Hepatocyte (in vitro differentiated cells): ENCODE data around the gene SERINC2. TPM values are rescaled to one million over a fixed set of nuclear protein-coding genes. Genes with fewer than 3 reads are reported as not detected.

Source experiments
- DNase-seq: peaks from one replicate; pipeline ENCODE4 v3.0.0-alpha.2; 2016; ENCODE audit warnings: low spot score
- H2AFZ ChIP-seq: fragments of 200-600 bp; sonication (generic); 2 replicates; pipeline ENCODE4 v1.6.0; 2016; ENCODE audit warnings: antibody characterized with exemption, mild to moderate bottlenecking
- H3K27ac ChIP-seq: fragments of 200-600 bp; sonication (generic); 2 replicates; pipeline ENCODE4 v1.5.1; 2016; ENCODE audit warnings: mild to moderate bottlenecking
- H3K27me3 ChIP-seq: fragments of 200-600 bp; sonication (generic); 2 replicates; pipeline ENCODE4 v1.6.1; 2016
- H3K36me3 ChIP-seq: fragments of 200-600 bp; sonication (generic); replicated peaks from 2 replicates; pipeline ENCODE4 v1.5.1; 2016; ENCODE audit warnings: low read depth; ENCODE audit not compliant: insufficient read depth
- H3K4me1 ChIP-seq: fragments of 200-600 bp; sonication (generic); 2 replicates; pipeline ENCODE4 v1.5.1; 2016; ENCODE audit warnings: mild to moderate bottlenecking, moderate library complexity; ENCODE audit not compliant: insufficient read depth
- H3K4me2 ChIP-seq: fragments of 200-600 bp; sonication (generic); 2 replicates; pipeline ENCODE4 v1.6.0; 2016
- H3K4me3 ChIP-seq: fragments of 200-600 bp; sonication (generic); 2 replicates; pipeline ENCODE4 v1.5.1; 2016; ENCODE audit warnings: mild to moderate bottlenecking
- H3K79me2 ChIP-seq: fragments of 200-600 bp; sonication (generic); 2 replicates; pipeline ENCODE4 v1.6.0; 2017; ENCODE audit warnings: mild to moderate bottlenecking
- H3K9me2 ChIP-seq: fragments of 200-600 bp; sonication (generic); replicated peaks from 2 replicates; pipeline ENCODE4 v1.6.0; 2017; ENCODE audit warnings: mild to moderate bottlenecking; ENCODE audit not compliant: insufficient read depth
- H3K9me3 ChIP-seq: fragments of 200-600 bp; sonication (generic); 2 replicates; pipeline ENCODE4 v1.5.1; 2016; ENCODE audit warnings: low read depth, mild to moderate bottlenecking
- H4K20me1 ChIP-seq: fragments of 200-600 bp; sonication (generic); 2 replicates; pipeline ENCODE4 v1.6.0; 2016; ENCODE audit warnings: mild to moderate bottlenecking; ENCODE audit not compliant: insufficient read depth, poor library complexity, severe bottlenecking
- EZH2 ChIP-seq: fragments of 200-600 bp; sonication (generic); IDR thresholded peaks from 2 replicates; pipeline ENCODE4 v1.6.1; 2016; ENCODE audit warnings: antibody characterized with exemption, mild to moderate bottlenecking, borderline replicate concordance
- EZH2phosphoT487 ChIP-seq: fragments of 200-600 bp; sonication (generic); IDR thresholded peaks from one replicate; pipeline ENCODE4 v1.6.1; 2018; ENCODE audit warnings: antibody characterized with exemption, mild to moderate bottlenecking, low read depth, moderate library complexity; ENCODE audit not compliant: unreplicated experiment, severe bottlenecking
- WGBS: methylation state at CpG from one replicate; pipeline ENCODE4 v1.1.6; 2016; ENCODE audit warnings: low lambda C conversion rate; ENCODE audit errors: missing lambda C conversion rate; 5-methylcytosine and 5-hydroxymethylcytosine counted together
- polyA plus RNA-seq: library from polyadenylated mRNA; unstranded; fragments of >200 nt; fragmentation: Nextera tagmentation; extraction: Ambion mirVana; gene quantifications from 2 replicates; pipeline ENCODE4 v1.2.1, GENCODE V29; 2016
- total RNA-seq: library from RNA; depleted of rRNA; stranded (reverse); fragments of >200 nt; gene quantifications from 2 replicates; pipeline ENCODE4 v1.2.3, GENCODE V29; 2014
- TF ChIP-seq, protein P1 (sequence below): fragments of 200-600 bp; sonication (generic); IDR thresholded peaks from 2 replicates; pipeline ENCODE4 v1.5.1; 2016; ENCODE audit warnings: antibody characterized with exemption, mild to moderate bottlenecking; ENCODE audit not compliant: poor library complexity

The SERINC2 gene
- total and polyA plus RNA-seq, 2 experiments from 2014 or later: 53.6 to 164 TPM

- Histone ChIP-seq H3K27ac (peak overlapping the region; percentile 49), H3K9me2 (no peaks in the 10 kb centered on the region), H3K9me3 (no peaks in the 10 kb centered on the region), H3K27me3 (no peaks in the 10 kb centered on the region), H3K4me2 (no peak overlapping the region), H4K20me1 (no peaks in the 10 kb centered on the region), H3K4me3 (no peak overlapping the region), H3K4me1 (peaks cover 35% of the 10 kb centered on the region), H2AFZ (no peak overlapping the region), H3K79me2 (no peaks in the 10 kb centered on the region), H3K36me3 (no peaks in the 10 kb centered on the region)
- DNase-seq: peak; percentile 87
- TF ChIP-seq EZH2phosphoT487 (no peak), EZH2 (no peak)
- TF ChIP-seq, protein P1, sequence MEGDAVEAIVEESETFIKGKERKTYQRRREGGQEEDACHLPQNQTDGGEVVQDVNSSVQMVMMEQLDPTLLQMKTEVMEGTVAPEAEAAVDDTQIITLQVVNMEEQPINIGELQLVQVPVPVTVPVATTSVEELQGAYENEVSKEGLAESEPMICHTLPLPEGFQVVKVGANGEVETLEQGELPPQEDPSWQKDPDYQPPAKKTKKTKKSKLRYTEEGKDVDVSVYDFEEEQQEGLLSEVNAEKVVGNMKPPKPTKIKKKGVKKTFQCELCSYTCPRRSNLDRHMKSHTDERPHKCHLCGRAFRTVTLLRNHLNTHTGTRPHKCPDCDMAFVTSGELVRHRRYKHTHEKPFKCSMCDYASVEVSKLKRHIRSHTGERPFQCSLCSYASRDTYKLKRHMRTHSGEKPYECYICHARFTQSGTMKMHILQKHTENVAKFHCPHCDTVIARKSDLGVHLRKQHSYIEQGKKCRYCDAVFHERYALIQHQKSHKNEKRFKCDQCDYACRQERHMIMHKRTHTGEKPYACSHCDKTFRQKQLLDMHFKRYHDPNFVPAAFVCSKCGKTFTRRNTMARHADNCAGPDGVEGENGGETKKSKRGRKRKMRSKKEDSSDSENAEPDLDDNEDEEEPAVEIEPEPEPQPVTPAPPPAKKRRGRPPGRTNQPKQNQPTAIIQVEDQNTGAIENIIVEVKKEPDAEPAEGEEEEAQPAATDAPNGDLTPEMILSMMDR: no peak
- 66% methylated on average over 8 of the region's 8 CpGs for WGBS
Observed at GRCh38 chr1:31376375-31377134, 36.5 kb upstream of the SERINC2 start.

DNA sequence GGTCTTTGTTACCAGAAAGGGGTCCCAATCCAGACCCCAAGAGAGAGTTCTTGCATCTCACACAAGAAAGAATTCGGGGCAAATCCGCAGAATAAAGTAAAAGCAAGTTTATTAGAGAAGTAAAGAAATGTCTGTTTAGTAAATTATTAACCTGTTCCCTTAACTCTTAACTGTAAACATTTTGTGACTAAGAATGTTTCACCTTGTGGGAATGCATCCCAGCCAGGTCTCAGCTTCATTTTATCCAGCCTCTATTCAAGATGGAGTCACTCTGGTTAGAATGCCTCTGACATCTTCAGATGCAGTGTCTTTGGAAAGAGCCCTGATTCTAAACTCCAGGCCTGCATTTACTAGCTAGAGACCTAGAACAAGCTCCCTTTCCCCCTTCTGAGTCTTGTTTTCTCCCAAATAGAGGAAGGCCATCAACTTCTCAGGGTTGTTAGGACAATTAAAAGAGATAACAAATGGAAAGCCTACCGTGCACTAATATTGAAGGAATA, 35.6 kb upstream of the SERINC2 start:
- no peaks in the 10 kb centered on the region for H3K79me2 ChIP-seq
- peak overlapping the region; percentile 22 for H3K4me2 ChIP-seq
- TF ChIP-seq EZH2 (no peak), EZH2phosphoT487 (no peak)
- TF ChIP-seq, protein P1: no peak
- WGBS: 93% methylated on average over 3 of the region's 3 CpGs
- H3K4me1 ChIP-seq: peaks cover 31% of the 10 kb centered on the region
- no peaks in the 10 kb centered on the region for H3K36me3 ChIP-seq
- H2AFZ ChIP-seq: no peak overlapping the region
- H3K27ac ChIP-seq: peak overlapping the region; percentile 49
- no peaks in the 10 kb centered on the region for H4K20me1 ChIP-seq
- no peaks in the 10 kb centered on the region for H3K9me2 ChIP-seq
- H3K4me3 ChIP-seq: no peak overlapping the region
- DNase-seq: no peak
- H3K27me3 ChIP-seq: no peaks in the 10 kb centered on the region
- no peaks in the 10 kb centered on the region for H3K9me3 ChIP-seq

DNA sequence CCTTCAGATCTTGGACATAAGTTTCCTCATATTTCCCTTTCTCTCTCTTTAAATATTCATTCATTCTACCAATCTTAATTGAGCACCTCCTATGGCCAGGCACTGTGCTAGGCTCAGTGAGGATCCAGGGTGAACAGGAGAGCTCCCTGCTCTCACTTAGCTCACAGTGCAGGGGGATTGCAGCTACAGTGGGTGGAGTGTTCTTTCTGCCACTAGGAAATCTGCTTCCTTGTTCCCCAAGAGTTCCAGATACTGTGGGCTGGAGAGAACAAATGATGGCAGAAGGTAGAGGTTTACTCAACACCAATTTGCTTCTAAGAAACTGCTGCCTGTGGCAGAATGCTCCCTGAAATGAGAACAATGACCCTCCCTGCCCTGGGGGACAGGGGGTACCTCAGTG, 35.0 kb upstream of the SERINC2 start:
- no peak for DNase-seq
- no peak for TF ChIP-seq EZH2
- TF ChIP-seq, protein P1: no peak
- no peak for TF ChIP-seq EZH2phosphoT487
- peak overlapping the region; percentile 49 for H3K27ac ChIP-seq
- no peak overlapping the region for H2AFZ ChIP-seq
- no peaks in the 10 kb centered on the region for H3K79me2 ChIP-seq
- H3K4me2 ChIP-seq: no peak overlapping the region
- H3K4me1 ChIP-seq: peaks cover 25% of the 10 kb centered on the region
- H3K9me3 ChIP-seq: no peaks in the 10 kb centered on the region
- no peak overlapping the region for H3K4me3 ChIP-seq
- no peaks in the 10 kb centered on the region for H3K36me3 ChIP-seq
- no peaks in the 10 kb centered on the region for H4K20me1 ChIP-seq
- no peaks in the 10 kb centered on the region for H3K27me3 ChIP-seq
- no peaks in the 10 kb centered on the region for H3K9me2 ChIP-seq
